CD4-positive, alpha-beta T cell treated with Interleukin-15 for 4 hours (primary cell): Measurements from ENCODE around the gene FAM181A.
A peak's percentile ranks its signal among the peaks of the same experiment; 100 is the strongest.

Experiments used
- DNase-seq: peaks from one replicate; pipeline ENCODE4 v3.0.0-alpha.2; 2020; ENCODE audit warnings: low spot score

The FAM181A gene

DNA sequence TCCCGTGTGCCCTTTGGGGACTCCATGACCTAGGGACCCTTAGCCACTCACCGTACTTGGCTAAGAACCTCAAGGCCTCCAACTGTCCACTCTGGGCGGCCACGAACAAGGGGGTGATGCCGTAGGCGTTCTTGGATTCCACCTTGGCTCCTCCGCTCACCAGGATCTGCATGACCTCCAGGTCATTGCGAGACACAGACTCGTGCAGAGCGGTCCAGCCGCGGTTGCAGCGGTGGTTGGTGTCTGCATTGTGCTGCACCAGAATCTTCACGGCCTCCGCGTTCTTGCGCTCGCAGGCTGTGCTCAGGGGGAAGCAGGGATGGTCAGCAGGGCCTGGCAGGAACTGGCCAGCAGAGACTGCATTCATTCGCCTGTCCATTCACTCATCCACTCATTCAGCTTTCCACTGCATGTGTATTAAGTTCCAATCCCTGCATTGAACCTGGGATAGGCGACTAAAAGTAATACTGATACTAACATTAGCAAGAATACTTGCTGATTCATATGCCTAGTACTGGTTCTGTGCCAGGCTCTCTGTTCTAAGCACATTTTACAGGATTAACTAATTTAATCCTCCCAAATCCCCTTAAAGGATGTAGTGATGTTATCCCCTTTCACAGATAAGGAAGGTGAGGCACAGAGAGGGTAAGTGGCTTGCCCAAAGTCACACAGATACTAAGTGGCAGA lies 23.9 kb downstream of the FAM181A start:
- DNase-seq: no peak

DNA sequence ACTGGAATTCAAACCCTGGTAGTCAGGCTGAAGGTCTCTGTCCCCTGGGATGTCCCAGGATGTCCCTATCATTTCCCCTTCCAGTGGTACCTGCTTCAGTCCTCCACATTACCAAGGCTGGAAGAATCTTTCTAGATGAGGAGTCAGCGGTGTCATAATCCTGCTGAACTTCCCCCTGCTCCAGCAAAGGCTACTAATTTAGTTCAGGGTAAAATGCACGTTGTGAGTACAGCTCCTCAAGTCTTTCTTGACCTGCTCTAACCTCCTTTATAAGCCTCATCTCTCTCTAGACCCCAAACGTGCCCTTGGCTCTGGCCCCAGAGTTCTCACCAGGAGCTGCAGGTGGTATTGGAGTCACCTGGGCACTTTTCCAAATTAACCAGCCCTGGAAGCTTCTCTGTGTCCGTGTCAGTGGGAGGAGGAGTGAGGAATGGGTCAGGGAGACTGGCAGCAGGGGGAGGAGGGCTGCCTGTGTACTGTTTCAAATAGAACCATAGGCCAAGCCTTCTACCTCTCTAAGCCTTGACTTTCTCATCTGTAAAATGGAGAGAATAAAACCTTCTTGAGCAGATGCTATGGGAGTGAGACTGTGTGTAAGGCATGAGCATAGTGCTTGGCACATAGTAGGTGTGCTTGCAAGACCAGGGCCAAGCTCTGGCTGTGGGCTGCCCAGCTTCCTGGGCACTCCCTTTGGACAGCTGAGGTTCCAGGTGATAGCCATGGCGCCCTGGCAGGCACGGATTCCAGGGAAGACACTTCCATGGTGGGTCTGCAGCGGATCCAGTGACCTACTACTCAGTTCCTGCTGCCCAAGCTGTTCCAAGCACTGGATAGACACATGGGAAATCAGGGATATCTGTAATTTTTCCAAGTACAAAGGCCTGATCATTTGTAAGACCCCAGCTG lies 24.7 kb downstream of the FAM181A start:
- DNase-seq: no peak

DNA sequence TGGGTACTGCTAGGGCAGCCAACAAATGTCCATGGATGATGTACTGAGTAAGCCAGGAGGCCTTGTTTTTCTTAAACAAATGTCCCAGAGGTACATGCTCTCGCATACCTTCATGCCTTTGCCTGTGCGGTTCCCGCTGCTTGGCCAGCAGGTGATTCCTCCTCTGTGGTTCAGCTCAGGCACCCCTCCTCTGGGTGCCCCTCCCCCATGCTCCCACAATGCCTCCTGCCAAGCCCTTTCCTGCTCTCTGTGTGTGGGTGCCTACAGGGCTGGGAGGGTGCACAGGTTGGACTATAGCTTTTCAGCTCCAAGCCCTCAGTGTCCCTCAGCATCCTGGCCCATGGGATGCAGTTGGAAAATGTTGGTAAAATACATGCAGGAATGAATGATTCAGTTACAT lies 25.7 kb downstream of the FAM181A start:
- DNase-seq: no peak

DNA sequence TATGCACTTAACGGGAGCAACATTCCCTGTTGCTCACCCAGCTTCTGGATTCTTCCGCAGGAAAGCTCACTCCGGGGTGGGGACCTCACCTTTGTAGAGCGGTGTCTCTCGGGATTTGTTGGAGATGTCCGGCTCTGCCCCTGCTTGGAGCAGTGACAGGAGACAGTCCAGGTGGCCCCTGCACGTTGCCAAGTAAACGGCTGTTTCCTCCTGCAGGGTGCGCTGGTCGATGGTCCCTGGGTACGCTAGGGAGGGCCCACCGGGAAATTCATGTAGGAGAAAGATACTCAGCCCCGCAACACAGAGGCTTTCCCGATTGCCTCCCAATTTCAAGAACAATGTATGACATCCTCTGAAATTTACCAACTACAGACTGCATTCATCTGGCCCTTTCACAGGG lies 26.1 kb downstream of the FAM181A start:
- DNase-seq: no peak

DNA sequence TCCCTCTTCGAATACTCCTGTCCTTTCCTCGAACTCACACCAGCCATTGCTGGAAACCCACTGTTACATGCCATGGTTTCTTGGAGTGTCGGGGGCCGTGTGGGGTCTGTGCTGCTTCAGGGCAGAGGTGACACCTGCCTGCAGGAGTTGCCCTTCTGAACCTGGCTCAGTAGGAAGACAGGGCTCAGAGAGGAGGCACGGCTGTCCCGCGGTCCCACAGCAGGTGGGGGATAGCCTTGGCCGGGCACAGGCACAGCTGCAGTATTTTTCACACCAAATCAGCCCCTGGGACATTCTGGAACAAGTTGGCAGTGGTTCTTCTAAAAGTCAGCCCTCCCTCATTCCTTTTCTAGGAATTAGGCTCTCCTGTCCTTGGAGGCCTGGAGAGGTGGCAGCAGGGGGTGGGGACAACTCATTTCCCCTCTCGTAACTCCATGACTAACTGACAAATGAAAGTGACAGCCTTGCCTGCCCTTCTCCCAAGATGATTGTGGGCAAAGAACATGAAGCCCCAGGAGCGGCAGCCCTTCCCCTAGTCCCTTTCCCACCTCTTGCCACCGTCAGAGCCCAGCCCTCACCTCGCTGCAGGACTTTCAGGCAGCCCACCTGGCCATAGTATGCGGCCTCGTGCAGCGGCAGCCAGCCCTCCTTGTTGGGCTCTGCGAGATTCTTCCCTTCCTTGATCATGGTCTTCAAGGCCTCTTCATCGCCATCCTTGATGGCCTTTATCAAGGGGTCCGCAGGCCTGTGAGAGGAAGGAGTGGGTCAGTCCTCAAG lies 26.8 kb downstream of the FAM181A start:
- DNase-seq: no peak

DNA sequence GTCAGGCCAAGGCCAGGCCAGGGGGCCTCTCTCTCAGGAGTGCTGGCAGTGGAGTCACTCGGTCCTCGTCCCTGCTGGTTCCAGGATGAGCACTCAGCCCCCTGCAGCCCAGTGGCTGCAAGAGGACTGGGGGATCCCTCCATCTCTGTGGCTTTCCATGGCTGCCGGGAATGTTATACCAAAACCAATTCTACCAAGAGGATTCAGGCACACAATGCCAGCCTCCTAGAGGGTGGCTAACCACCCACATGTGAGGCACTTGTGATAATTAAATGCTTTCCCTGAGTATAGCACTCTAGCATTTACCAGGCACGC lies 27.3 kb downstream of the FAM181A start:
- no peak for DNase-seq

DNA sequence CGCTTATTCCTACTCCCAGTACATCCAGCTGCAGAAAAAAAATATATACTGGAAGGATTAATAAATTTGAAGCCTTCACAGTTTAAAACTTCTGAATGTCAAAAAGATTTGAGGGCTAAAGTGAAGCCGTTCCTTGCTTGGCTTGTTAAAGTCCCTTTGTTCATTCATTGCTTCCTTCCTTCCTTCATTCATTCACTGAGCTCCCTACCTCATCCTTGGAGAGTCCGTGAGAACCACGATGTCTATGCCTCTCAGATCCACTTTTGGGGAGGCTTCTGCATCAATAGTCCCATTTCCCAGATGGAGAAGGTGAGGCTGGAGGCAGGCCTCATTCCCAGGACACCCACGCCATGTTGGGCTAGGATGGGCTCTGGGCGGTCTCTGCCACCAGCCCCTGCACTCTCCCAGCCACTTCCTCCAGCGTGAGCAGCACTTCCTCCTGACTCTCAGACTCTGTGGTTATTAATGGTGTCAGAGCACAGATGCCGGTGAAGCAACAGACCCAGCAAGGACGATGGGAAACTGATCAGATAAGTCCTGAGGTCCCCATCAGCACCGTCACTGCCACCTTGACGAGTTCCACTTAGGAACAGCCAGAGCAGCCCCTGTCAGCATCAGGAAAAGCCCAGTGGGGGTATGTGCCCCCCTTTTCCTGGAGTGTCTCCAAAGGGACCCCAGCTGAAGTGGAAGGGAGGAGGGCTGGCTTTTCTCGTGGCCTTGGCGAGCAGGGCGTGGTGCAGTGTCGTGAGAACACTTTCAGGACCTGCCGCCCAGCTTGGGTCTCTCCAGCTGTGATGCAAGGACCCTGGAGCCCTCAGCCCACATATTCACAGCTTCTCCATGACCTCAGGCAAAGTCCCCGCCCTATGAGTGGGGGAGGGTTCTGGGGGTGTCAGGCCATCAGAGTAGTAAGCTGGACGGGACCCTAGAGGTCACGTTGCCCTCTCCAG lies 28.0 kb downstream of the FAM181A start:
- peak; percentile 62 for DNase-seq

DNA sequence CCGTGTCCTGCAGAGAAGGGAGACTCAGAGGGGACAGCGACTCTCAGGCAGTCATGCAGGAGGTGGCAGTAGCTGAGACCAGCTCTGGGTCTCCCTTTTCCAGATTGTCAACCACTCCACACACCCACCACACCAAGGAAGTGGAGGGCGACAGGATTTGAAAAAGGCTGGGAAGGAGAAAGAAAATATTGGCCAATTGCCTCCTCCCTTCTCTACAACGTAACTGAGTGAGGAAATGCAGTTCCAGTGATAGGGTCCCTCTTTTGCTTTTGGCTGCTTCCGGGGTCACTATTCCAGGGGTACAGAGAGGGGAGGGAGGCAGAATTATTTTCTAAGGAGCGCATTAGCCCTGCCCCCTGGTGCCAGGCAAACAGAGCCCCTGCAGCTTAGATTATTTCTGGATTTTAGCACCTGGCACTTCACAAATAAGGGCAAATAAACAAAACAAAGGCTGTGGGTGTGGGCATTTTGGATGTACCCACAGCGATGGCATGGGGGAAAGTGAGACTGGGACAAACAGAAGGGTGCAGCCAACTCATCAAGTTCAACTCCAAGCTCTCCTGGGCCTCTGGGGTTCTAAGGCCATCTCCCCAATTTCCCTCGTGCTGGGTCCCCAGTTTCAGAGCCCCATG lies 28.8 kb downstream of the FAM181A start:
- no peak for DNase-seq

DNA sequence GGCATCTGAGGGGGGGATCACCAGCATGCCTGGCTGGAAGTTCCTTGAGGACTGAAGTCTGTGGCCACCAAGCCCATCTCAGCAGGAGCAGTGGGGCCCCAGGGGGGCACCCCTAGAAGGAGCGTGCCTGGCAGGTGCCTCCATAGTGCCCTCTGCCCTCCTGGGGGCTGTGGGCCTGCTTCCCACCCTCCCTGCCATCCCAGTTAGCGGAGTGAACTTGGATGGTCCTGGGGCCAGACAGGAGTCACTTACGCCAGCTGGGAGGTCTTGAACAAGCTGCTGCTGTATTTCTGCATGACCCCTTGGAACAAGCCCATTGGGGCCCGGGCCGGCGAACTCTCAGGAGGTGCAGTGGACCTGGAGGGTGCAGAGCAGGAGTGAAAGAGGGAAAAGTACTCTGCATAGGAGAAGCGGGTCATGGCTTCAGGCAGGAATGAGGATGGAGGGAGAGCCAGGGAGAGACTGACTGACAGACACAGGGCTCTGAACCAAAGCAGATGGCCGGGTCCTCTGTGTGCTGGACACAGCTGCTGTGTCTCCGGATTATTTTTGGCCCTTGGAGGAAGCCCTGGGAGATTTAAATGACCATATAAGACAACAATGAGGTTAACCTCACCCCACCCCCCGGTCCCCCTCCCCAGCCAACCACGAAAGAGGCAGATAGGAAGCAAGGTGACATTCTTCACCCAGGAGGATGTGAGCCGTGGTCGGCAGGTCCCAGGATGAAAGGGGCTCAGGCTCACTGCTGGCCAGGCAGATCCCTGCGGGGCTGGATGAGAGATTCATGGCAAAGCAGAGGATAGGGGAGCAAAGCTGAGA lies 29.6 kb downstream of the FAM181A start:
- DNase-seq: no peak

DNA sequence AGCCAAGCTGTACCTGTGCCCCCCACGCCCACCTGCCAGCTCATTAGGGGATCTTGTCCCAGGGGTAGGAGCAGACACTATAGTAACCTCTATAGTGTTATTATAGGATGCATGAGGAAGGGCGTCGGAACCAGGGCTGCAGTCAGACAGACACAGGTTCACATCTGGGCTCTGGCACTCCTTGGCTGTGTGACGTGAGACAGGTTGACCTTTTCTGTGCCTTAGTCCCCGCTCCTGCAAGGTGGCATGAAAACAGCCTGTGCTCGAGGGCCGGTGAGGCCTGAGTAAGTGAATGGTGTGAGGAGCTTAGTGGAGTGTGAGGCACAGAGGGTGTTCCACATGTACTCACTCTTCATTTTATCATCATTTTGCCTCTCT lies 30.2 kb downstream of the FAM181A start:
- DNase-seq: no peak

DNA sequence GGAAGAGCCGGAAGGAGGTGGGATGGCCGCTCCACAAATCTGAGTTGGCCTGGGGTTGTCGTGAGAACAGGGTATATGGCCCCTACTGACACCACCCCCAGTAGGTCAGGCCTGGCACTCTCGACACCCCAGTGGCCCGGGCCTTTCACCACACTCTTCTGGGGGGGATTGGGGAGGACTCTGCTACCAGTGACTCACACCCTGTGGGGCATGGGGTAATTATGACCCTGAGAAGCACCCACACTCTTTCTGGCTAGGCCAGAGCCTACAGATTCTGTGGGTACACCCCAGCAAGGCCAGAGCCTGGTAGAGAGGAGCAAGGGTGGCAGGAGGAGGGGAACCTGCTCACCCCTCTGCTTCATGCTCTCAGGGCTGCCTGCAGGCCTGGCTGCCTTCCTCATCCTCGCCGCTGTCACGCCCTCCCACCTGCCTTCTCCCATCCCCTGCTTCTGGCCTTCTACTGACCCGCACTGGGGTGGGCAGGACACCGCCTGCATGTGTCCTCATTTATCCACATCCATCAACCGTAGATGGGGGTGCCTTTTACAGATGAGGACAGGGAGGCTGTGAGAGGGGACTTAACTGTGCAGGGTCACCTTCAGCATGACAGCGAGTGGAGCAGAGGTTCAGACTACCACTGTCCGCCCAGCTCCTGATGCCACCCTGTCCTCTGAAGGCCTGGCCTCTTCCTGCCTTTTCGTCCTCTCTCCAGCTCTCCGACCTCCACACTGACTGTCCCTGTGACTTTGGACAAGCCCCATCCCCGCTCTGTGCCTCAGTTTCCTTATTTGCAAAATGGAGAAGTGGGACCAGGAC lies 30.8 kb downstream of the FAM181A start:
- no peak for DNase-seq

DNA sequence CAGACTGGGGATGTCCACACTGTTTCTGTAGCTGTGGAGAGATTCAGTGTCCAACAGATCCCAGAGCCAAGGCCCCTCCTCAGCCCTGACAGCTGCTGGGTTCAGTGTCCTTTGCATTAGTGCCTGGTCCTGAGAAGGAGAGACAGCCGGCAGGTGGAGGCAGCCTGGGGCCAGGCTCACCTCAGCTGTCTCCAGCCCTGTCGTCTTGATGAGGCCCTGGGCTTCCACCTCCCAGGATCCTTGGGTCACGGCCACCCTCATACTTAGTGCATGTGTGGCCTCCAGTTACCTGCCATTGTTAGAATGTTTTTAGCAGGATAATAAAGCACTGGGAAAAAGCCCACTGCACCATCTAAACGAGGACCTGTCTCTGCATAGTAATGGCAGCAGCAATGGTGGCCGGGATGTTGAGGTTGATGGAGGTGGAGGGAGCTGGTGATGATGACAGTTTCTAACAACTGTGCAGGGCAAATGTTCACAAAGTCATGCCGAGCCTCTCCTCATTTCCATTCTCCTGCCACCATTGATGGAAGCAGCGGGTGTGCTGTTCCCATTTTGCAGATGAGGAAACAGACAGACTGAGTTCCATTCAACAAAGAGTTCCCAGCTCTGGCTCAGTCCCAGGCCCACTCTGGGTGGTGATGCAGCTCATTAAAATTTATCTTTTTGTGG lies 31.6 kb downstream of the FAM181A start:
- no peak for DNase-seq

DNA sequence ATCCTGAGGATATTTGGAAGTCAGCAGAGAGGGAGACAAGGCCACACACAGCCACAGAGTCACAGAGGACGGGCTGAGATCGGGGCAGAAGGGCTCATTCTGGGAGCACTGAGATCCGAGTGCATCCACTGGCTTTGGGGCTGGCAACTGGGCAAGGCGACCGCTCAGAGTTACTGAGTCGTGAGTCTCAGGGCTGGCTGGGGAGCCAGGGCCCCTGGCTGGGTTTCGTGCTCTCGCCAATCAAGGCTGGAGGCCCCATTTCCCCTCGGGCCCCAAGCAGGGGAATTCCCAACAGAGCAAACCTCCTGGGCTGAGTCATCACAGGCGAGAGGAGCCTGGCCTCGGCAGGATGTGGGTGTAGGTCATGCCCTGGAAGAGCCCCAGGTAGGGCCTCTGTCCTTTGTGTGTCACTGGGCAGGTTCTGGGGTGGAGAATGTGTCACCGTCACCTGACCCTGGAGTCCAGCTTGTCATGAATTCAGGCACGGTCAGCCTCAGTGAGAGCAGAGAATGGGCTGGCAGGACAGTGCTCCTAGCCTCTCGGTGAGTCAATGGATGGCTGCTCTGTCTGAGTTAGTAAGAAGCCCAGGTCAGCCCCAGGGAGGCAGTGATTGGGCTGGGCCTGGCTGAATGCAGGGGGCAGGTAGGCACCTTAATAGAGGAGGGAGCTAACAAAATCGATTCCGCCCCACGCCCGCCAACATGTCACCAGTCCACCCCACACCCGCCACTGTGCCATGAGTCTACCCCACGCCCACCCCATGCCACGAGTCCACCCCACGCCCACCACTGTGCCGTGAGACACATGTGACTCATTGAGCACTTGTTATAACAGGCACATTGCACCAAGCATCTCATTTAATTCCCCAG lies 32.3 kb downstream of the FAM181A start:
- peak; percentile 94 for DNase-seq

DNA sequence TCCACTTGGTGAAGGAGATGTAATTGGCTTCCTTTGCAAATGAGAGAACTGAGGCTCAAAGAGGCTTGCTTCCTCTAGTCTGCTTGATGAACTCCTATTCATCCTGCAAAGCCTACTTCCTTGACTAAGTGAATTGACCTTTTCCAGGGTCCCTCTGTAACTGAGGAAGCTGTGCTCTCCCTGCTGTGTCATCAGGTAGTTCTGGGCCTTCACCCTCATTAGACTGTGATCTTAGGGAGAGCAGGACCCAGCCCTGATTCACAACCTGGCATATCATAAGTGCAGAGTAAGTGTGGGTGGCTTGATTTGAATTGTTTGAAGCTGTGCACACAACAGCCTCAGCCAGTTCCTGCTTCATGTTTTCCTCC lies 32.9 kb downstream of the FAM181A start:
- DNase-seq: peak; percentile 20

DNA sequence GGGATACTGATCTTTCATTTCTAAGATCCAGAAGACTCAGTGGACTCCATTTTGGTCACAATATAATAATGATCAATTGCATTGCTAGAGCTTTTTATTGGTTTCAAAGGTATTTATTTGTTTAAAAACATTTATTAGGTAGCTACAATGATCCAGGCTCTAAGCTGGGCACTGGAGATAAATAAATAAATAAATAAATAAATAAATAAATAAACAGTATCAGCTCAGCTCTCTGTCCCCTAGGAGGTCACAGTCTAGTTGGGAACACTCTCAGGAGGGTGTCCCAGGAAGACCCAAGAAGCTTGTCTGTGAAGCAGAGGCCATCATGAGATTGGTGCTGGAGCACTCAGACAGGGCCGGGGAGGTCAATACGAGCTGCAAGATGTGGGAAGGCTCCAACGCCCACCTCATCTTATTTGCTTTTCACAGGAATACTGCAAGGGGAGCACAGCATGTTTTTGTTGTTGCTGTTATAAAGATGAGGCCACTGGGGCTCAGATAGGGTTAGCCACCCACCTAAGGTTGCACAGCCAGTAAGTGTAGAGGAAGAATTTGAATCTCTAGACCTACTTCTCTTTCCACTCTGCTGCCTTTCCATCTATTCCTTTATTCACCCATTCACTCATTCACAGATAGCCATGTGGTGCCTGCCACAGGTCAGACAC lies 33.8 kb downstream of the FAM181A start:
- no peak for DNase-seq

DNA sequence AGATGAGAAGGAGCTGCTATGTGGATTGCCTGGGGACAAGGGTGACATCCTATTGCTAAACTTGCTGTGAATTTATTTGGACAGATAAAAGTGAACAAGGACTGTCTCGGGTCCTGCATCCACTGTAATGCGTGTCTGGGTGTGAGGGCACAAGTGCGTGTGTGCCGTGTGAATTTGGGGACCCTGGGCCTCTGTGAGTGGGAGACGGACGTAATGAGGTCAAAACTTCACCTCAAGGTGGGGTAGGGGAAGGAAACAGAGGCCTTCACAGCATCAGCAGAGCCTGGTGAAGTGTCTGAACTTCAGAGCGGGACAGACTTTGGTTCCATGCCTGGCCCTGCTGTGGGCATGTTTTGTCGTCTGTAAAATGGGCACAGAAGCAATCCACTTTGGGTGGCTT lies 34.5 kb downstream of the FAM181A start:
- no peak for DNase-seq
